Stimulated activated CD4-positive, alpha-beta T cell treated with anti-CD3 and anti-CD28 coated beads, TNF-alpha, amount 100 ng/mL, for 24 hours (primary cell): Measurements from ENCODE around the gene ACBD4.
"Not testable (repeated sequence)": the region's sequence is repeated elsewhere in the genome, so short reads cannot be mapped to it uniquely, and the experiment has no call there.

ENCODE experiments used
- DNase-seq, 3 experiments: peaks; one replicate each; pipeline ENCODE4 v3.0.0-alpha.2; 2020; ENCODE audit warnings: low read depth in 3 of 3

Gene ACBD4

GRCh38 chr17:45119964-45120363 lies 15.5 kb upstream of the ACBD4 start:
- DNase-seq, result no peak

- no peak for DNase-seq
These were observed 14.9 kb upstream of the ACBD4 start for GRCh38 chr17:45120558-45120957.

GRCh38 chr17:45121055-45121454 lies 14.4 kb upstream of the ACBD4 start:
- no peak for DNase-seq

DNA sequence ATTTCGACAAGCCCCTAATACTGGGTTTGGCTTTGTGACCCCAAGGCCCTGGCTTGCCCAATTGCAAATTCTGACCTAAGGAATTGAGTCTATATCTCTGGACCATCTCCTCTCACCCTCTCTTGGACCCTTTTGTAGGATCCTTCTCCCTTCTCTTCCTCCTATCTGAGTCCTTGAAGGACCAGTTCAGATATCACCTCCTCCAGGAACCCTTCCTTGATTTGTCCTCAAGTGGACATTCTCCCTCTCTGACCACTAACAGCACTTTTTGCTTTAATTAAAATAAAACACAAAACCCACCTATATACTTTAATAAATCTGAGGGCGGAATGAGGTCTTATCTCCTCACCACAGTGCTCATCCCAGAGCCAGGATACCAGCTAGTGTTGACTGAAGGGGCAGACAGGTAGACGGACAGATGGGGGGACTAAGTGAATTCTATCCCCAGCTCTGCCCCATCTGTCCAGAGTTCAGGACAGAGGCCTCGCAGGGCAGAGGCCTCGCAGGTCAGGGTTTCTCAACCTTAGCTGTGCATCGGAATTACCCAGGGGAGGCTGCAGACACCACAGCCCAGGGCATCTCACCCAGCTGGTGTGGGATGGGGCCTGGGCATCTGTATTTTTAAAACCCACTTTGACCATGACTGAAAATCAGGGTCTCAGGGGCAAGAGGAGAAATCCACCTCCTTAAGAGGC lies 12.3 kb upstream of the ACBD4 start:
- no peak for DNase-seq

DNA sequence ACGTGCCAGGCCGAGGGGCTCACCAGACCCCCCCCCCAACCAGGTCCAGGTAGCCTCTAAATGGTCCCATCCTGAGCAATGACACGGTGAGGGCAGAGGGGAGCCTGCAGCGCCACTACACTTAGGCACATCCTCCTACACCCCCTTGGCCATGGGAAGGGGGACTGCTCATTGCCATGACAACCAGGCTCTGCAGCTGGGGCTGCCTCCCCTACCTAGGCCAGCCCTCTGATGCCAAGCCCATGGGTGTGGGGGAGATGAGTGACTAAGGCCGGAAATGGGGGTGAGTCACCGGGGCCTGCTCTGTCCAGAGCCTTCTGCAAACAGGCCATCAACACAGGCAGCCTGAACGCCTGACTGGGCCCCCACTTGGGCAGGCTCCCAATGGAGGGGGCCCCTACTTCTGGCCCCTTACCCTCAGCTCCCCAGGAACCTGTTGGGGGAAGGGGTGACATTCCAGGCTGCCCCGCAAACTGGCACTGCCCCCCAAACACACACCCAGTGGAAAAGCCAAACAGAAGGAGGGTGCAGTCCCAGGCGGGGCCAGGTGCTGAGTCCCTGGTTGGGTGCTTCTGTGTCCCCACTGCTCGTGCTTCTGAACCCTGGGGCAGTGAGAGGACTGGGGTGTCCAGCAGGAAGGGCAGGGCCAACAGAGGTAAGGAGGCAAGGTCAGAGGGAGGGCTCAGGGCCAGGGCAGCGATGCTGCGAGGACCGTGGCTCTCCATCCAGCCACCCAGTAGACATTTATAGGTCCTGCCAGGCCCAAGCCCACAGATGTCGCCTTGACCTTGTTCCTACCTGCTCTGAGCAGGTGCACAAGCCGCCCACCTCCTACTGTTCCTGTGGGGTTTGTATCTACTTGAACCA lies 11.3 kb upstream of the ACBD4 start:
- DNase-seq, result no peak

- DNase-seq, result not testable (repeated sequence)
These were observed 10.7 kb upstream of the ACBD4 start for GRCh38 chr17:45124797-45125122.

GRCh38 chr17:45125509-45125908 lies 10.0 kb upstream of the ACBD4 start:
- DNase-seq, result no peak

- no peak for DNase-seq
These were observed 8.3 kb upstream of the ACBD4 start for GRCh38 chr17:45127207-45127547.

GRCh38 chr17:45127548-45128300 lies 7.8 kb upstream of the ACBD4 start:
- DNase-seq, result no peak

GRCh38 chr17:45128331-45128730 lies 7.2 kb upstream of the ACBD4 start:
- no peak for DNase-seq

GRCh38 chr17:45128989-45129388 lies 6.5 kb upstream of the ACBD4 start:
- DNase-seq, result no peak

GRCh38 chr17:45129426-45129939 lies 6.0 kb upstream of the ACBD4 start:
- no peak for DNase-seq

- DNase-seq, result no peak
These were observed 5.4 kb upstream of the ACBD4 start for GRCh38 chr17:45129940-45130680.

- no peak for DNase-seq
These were observed 4.5 kb upstream of the ACBD4 start for GRCh38 chr17:45130681-45131615.

DNA sequence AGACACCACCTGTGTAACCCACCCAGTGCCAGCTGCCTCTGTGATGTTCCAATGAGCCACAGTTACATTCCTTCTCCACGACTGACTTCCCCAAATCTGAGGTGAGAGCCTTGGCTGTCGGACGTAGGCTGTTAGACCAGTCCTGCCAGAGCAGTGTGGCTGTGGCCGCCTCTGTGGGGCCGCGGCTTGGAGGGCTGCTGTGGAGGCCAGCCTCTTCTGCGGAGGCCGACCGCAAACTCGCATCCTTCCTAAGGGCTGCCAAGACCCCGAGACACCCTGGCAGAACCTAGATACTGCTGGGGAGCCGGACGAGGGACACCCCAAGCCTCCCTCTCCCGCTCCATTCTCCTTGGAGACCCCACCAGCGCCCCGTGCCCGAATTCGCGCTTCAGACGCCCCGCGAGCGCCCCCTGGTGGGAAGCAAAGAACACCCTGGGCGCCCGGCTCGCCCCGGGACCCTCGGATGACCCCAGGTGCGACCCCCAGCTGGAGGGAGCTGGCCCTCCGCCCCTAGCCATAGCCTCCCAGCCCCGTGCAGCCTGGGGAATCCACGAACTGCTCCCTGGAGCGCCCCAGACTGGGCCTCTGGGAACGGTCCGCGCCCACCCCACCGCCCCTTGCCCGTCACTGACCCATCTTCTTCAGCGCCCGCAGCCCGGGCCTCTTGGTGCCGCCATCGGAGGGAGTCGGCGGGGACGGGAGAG lies 3.7 kb upstream of the ACBD4 start:
- DNase-seq, result peak in 2 of 3 experiments; percentile 18 to 52

DNA sequence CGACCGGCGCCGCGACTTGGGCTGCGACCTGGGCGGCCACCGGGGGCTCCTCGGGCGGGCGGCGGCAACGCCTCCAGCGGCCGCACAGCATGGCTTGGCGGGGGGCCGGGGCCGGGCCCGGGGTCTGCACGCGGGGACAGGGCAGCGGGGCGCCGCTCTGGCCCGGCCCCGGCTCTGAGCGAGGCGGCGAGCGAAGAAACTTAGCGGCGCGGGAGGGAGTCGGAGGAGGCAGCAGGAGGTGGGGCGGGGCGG lies 3.2 kb upstream of the ACBD4 start, which contains the start of gene PLCD3:
TSS of gene PLCD3 (minus strand) at position 196 of the 252 bp plus-strand sequence. CDS start at position 91, 105 bp downstream.
- DNase-seq, result no peak

DNA sequence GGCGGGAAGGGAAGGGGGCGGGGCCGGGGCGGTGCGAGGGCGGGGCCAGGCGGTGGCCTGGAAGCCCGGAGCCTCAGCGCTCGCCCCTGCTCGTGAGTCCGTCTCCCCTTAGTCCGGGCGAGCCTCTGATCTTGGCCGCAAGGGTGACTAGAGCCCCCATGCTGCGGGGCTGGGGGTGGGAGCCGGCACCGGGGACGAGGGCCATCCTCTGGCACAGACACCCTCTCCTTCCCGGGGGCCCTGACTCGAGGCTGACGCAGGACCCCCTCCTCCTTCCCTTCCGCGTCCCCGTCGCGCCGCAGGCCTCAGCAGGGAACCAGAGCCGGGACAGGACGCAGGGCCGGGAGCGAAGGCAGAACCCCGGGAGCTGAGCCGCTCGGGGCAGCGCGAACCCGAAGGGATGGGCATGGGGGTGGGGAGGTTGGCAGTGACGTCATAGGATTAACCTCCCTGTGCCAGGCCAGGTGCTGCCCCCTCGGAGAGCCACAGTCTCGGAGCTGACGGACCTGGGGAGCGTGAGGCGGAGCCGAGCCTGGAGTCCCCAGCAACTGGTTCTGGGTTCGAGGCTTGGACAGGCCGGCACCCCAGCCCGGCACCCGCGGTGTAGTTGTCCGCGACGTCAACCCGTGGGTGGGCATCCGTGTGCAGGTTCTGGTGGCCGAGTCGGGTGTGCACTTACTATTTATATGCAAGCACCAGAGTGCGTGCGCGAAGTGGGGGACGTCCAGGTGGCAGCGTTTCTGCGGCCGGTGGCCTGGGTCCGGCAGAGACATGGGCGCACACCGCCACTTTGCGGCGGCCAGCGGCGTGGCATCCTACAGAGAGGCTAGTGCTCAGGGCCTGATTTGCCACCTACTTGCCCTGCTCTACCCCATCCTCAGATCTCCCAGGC lies 2.7 kb upstream of the ACBD4 start:
- peak; percentile 40 to 65 (median 48) for DNase-seq

DNA sequence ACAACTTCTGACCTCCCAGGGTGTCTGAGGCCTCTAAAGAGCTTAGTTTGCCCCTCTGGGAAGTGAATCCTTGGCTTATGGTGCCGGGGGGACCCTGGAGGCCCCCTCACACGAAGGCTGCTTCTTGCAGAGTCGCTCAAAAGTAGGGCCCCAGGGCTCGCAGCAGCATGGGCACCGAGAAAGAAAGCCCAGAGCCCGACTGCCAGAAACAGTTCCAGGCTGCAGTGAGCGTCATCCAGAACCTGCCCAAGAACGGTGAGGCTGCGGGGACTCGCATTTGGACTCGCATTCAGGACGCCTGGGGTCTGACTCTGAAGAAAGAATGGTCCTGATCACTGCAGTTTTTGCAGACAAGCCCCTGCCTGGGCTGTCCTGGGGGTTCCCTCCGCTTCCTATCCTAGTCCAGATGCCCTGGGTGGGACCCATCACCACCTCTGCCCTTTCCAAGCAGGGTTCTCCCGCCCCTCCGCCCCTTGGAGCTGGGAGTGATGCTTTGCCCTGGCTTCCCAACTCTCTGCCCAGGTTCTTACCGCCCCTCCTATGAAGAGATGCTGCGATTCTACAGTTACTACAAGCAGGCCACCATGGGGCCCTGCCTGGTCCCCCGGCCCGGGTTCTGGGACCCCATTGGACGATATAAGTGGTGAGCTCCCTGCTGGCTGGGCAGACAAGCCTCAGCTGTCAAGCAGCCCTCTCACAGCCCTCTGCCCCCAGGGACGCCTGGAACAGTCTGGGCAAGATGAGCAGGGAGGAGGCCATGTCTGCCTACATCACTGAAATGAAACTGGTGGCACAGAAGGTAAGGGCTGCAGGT lies 698 bp downstream of the ACBD4 start:
- no peak for DNase-seq
